Dendritic cell treated with granulocyte-macrophage colony-stimulating factor and Interleukin-4, amounts not matched to agents 40 ng/mL and 50 ng/mL, for 4 days (primary cell): ENCODE measurements around the gene CDH16.
A peak's percentile ranks its signal among the peaks of the same experiment; 100 is the strongest.

Experiments used
- H3K27ac Mint-ChIP-seq: one replicate; pipeline ENCODE4 v1.8.0; 2022; ENCODE audit warnings: mild to moderate bottlenecking, mixed read lengths
- H3K27me3 Mint-ChIP-seq: one replicate; pipeline ENCODE4 v1.8.0; 2022; ENCODE audit warnings: mild to moderate bottlenecking, mixed read lengths
- H3K36me3 Mint-ChIP-seq: one replicate; pipeline ENCODE4 v1.8.0; 2022; ENCODE audit warnings: low read depth, mixed read lengths
- H3K4me1 Mint-ChIP-seq: one replicate; pipeline ENCODE4 v1.8.0; 2022; ENCODE audit warnings: low read depth, mixed read lengths
- H3K4me3 Mint-ChIP-seq: one replicate; pipeline ENCODE4 v1.8.0; 2022; ENCODE audit warnings: mild to moderate bottlenecking, moderate library complexity, mixed read lengths
- H3K9me3 Mint-ChIP-seq: one replicate; pipeline ENCODE4 v1.8.0; 2022; ENCODE audit warnings: mixed read lengths
- intact Hi-C: fragments of 100-400 bp; cut with micrococcal nuclease; formaldehyde crosslinking; loops from one replicate; pipeline ENCODE4 v1.15.0; 2022

The CDH16 gene

GRCh38 chr16:66928702-66929388 is 10.2 kb upstream of the CDH16 start:
- H3K4me3 Mint-ChIP-seq = no peak overlapping the region
- H3K4me1 Mint-ChIP-seq = peaks cover 62% of the 10 kb centered on the region
- intact Hi-C loops = loop anchor here (5.0 kb wide), 1 partner anchor 47 kb away; the partner anchor contains the start of gene PDP2
- peaks cover 34% of the 10 kb centered on the region for H3K27me3 Mint-ChIP-seq
- peak overlapping the region; percentile 48 for H3K27ac Mint-ChIP-seq
- no peaks in the 10 kb centered on the region for H3K9me3 Mint-ChIP-seq
- peaks cover 24% of the 10 kb centered on the region for H3K36me3 Mint-ChIP-seq

DNA sequence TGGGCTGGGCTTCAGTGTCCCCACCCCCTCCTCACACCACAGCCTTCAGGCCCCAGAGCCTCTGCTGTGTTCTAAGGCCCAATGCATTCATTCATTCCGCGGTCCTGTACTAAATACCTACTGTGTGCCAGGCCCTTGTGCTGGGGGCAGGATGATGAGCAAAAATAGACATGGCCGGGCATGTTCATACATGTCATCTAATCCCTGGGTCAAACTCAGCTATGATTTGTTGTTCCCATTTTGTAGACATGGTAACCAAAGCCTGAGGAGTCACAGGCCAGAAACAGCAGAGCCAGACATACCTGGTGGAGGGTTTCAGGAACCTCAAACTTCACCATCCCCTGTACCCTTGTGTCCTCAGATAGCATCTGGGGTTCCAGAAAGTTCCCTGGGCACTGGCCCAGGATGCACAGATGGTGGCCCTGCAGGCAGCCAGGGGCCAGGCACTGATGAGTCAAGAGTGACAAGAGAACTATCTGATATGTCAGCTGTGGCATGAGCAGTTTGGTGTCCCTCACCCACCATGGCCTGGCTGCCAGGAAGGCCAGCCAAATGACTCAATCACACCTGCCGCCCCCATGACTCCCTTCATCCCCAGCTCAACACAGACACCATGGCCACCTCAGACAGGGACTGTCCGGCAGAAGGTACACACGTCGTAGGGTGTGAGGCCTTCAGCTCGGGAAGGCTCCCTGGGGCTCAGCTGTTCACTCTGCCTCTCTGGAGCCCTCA is 9.4 kb upstream of the CDH16 start:
- H3K4me1 Mint-ChIP-seq = peaks cover 58% of the 10 kb centered on the region
- no peak overlapping the region for H3K4me3 Mint-ChIP-seq
- H3K27ac Mint-ChIP-seq = peak overlapping the region; percentile 48
- H3K9me3 Mint-ChIP-seq = no peaks in the 10 kb centered on the region
- intact Hi-C loops = loop anchor here (5.0 kb wide), 1 partner anchor 46 kb away; the partner anchor contains the start of gene PDP2
- H3K27me3 Mint-ChIP-seq = peaks cover 42% of the 10 kb centered on the region
- H3K36me3 Mint-ChIP-seq = peaks cover 16% of the 10 kb centered on the region

- Mint-ChIP-seq H3K27ac (peak overlapping the region; percentile 48), H3K4me1 (peaks cover 47% of the 10 kb centered on the region), H3K27me3 (peaks cover 50% of the 10 kb centered on the region), H3K36me3 (peaks cover 5% of the 10 kb centered on the region), H3K4me3 (no peak overlapping the region), H3K9me3 (no peaks in the 10 kb centered on the region)
- intact Hi-C loops = loop anchor here (5.0 kb wide), 1 partner anchor 45 kb away; the partner anchor contains the start of gene PDP2
Measured at GRCh38 chr16:66926961-66927436, 8.3 kb upstream of the CDH16 start.

GRCh38 chr16:66926171-66926947 is 7.7 kb upstream of the CDH16 start:
- peaks cover 57% of the 10 kb centered on the region for H3K27me3 Mint-ChIP-seq

DNA sequence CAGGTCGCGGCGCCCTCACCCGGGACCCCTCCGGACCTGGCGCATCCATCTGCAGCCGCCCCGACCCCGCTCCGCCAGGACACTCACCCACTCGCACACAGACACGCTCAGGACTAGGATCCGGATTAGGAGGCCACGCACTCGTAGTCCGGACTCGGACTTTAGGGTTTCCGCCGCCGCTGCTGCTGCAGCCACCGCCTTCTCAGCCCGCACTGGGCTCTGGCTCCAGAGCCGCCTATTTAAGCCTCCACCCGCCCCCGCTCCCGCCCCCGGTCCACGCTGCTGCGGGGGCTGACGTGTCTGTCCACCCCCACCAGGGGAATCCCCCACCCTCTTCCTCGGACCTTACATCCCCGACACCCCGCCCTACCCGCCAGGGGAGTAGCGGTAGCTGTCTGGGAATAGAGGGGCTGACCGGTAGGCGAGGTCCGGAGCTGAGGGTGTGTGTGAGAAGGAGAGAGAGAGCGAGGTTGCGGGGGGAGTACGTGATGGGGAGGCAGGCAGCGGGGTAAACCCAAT is 6.7 kb upstream of the CDH16 start, which contains the start of gene RRAD:
TSS of gene RRAD (minus strand) at position 214 of the 519 bp plus-strand sequence. CDS start 356 bp downstream, outside the sequence.
- H3K4me1 Mint-ChIP-seq = peaks cover 43% of the 10 kb centered on the region
- H3K27me3 Mint-ChIP-seq = peaks cover 63% of the 10 kb centered on the region
- no peaks in the 10 kb centered on the region for H3K9me3 Mint-ChIP-seq
- no peaks in the 10 kb centered on the region for H3K36me3 Mint-ChIP-seq
- peak within 1 kb of the TSS; percentile 42 for H3K27ac Mint-ChIP-seq
- H3K4me3 Mint-ChIP-seq = peak within 1 kb of the TSS; percentile 48
- intact Hi-C loops = loop anchor here (5.0 kb wide), 1 partner anchor 43 kb away; the partner anchor contains the start of gene PDP2

More at GRCh38 chr16:66926171-66926947, 7.7 kb upstream of the CDH16 start:
- intact Hi-C loops = loop anchor here (5.0 kb wide), 1 partner anchor 44 kb away; the partner anchor contains the start of gene PDP2
- no peak overlapping the region for H3K4me3 Mint-ChIP-seq
- H3K4me1 Mint-ChIP-seq = peaks cover 43% of the 10 kb centered on the region
- peak overlapping the region; percentile 48 for H3K27ac Mint-ChIP-seq
- H3K9me3 Mint-ChIP-seq = no peaks in the 10 kb centered on the region
- H3K36me3 Mint-ChIP-seq = no peaks in the 10 kb centered on the region

GRCh38 chr16:66924527-66925321 is 6.0 kb upstream of the CDH16 start:
- Mint-ChIP-seq H3K4me3 (peak overlapping the region; percentile 30), H3K4me1 (peaks cover 43% of the 10 kb centered on the region), H3K36me3 (no peaks in the 10 kb centered on the region), H3K27me3 (peaks cover 69% of the 10 kb centered on the region), H3K9me3 (no peaks in the 10 kb centered on the region), H3K27ac (no peak overlapping the region)
- intact Hi-C loops = loop anchor here (5.0 kb wide), 1 partner anchor 42 kb away; the partner anchor contains the start of gene PDP2

DNA sequence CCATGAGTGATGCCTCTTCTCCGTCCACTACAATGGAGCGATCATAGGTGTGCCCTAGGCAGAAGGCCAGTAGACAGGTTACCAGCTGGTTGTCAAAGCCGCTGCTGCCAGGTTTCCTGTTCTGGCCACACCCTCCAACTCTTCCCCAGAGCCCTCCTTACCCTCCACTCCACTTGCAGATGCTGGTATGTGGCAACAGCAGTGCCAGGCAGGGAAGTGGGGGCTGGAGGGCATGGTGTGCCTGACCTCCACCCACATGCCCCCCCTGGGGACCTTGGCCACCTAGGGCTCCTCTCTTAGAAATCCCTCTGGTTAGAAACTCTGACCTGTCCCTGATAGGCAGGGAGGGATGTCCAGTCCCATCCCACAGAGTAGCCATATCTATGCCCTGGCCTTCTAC is 5.2 kb upstream of the CDH16 start:
- no peak overlapping the region for H3K27ac Mint-ChIP-seq
- H3K9me3 Mint-ChIP-seq = no peaks in the 10 kb centered on the region
- peaks cover 43% of the 10 kb centered on the region for H3K4me1 Mint-ChIP-seq
- no peak overlapping the region for H3K4me3 Mint-ChIP-seq
- H3K36me3 Mint-ChIP-seq = no peaks in the 10 kb centered on the region
- peaks cover 77% of the 10 kb centered on the region for H3K27me3 Mint-ChIP-seq
- intact Hi-C loops = no loop called here

DNA sequence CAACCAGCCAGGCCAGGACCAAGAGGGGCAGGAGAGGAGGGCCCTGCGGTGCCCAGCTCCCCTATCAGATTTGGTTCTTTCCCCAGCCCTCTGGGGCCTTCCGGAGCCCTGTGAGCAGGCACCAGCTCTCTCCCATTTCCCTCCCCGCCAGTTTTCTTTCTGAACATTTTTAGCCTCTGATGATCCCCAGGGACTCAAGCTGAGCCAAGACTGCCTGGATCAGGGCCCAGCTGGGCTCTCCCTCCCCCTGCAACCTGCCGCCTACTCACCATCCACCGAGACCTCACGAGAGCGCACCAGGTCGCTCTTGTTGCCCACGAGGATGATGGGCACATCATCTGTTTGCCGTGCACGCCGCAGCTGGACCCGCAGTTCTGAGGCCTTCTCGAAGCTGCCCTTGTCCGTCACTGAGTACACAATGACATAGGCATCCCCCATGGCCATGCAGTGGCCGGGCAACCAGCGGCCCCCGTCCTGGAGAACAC is 4.6 kb upstream of the CDH16 start:
- peaks cover 40% of the 10 kb centered on the region for H3K4me1 Mint-ChIP-seq
- H3K36me3 Mint-ChIP-seq = no peaks in the 10 kb centered on the region
- peaks cover 80% of the 10 kb centered on the region for H3K27me3 Mint-ChIP-seq
- H3K4me3 Mint-ChIP-seq = no peak overlapping the region
- H3K9me3 Mint-ChIP-seq = no peaks in the 10 kb centered on the region
- no peak overlapping the region for H3K27ac Mint-ChIP-seq
- intact Hi-C loops = no loop called here

DNA sequence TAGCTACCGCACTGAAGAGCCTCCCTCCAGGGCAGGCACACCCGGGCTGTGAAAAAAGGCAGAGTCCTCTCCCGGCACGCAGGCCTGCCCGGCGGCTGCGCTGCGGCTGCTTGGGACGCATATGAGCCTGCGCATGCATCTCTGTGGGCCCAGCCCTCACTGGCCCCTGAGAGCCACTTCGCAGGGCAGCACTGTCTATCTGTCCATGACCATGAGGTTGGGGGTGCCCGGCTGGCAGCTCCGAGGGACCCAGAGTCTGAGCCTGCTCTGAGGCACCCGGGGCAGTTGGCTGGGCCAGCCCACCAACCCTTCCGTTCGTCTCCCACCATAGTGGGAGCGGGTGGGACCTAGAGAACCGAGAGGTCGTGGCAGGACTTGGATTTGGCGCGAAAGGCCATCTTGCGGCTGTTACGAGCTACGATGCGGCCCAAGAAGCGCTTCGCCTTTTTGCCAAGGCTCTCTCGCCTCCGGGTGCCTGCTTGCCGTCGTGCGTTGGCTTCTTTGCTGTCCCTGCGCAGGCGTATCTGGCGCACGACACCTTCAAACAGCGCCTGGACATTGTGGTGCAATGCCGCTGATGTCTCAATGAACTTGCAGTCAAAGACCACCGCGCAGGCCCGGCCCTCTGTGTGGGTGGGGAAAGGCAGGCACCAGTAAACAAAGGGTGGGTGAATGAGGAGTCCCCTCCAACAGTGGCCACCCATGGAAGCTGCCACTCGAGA is 3.2 kb upstream of the CDH16 start:
- H3K4me1 Mint-ChIP-seq = peaks cover 26% of the 10 kb centered on the region
- H3K27ac Mint-ChIP-seq = no peak overlapping the region
- H3K9me3 Mint-ChIP-seq = no peaks in the 10 kb centered on the region
- H3K36me3 Mint-ChIP-seq = no peaks in the 10 kb centered on the region
- no peak overlapping the region for H3K4me3 Mint-ChIP-seq
- H3K27me3 Mint-ChIP-seq = peaks cover 78% of the 10 kb centered on the region
- intact Hi-C loops = no loop called here

- no peaks in the 10 kb centered on the region for H3K36me3 Mint-ChIP-seq
- peaks cover 18% of the 10 kb centered on the region for H3K4me1 Mint-ChIP-seq
- H3K27ac Mint-ChIP-seq = no peak overlapping the region
- H3K9me3 Mint-ChIP-seq = no peaks in the 10 kb centered on the region
- no peak overlapping the region for H3K4me3 Mint-ChIP-seq
- intact Hi-C loops = no loop called here
- peaks cover 73% of the 10 kb centered on the region for H3K27me3 Mint-ChIP-seq
Measured at GRCh38 chr16:66920924-66921680, 2.4 kb upstream of the CDH16 start.

DNA sequence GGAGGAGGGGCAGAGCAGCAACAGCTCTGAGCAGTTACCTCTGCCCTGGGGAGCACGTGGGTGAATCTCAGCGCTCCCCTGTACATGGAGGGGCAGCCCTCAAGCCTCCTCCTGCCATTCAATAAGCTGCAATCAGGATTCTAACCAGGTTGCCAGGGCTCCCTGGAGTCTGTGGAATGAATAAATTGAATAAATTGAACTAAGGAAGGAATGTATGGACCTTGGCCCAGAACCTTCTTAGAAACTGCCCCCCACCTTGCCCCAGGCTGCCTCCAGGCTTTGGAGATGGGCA is 1.6 kb upstream of the CDH16 start:
- Mint-ChIP-seq H3K27me3 (peaks cover 70% of the 10 kb centered on the region), H3K9me3 (no peaks in the 10 kb centered on the region), H3K27ac (no peak overlapping the region), H3K36me3 (no peaks in the 10 kb centered on the region), H3K4me3 (no peak overlapping the region), H3K4me1 (peaks cover 10% of the 10 kb centered on the region)
- intact Hi-C loops = no loop called here
